PC-3 (cell line): Measurements from ENCODE around the gene ZNFX1.

Source experiments
- CTCF ChIP-seq: fragments of 300-600 bp; sonication (generic); conservative IDR thresholded peaks from 2 replicates; pipeline ENCODE4 v1.5.1; 2017; ENCODE audit warnings: antibody characterized with exemption, low read depth, mild to moderate bottlenecking, low read length
- EZH2 ChIP-seq: fragments of 300-600 bp; sonication (generic); IDR thresholded peaks from one replicate; pipeline ENCODE4 v1.6.1; 2017; ENCODE audit warnings: antibody characterized with exemption, mild to moderate bottlenecking, low read length; ENCODE audit not compliant: unreplicated experiment
- EZH2phosphoT487 ChIP-seq: fragments of 300-600 bp; sonication (generic); IDR thresholded peaks from 2 replicates; pipeline ENCODE4 v1.6.1; 2018; ENCODE audit warnings: mild to moderate bottlenecking, antibody characterized with exemption, low read length, borderline replicate concordance

- TF ChIP-seq CTCF: no peak
- TF ChIP-seq EZH2: no peak
- TF ChIP-seq EZH2phosphoT487: no peak
Observed at GRCh38 chr20:49229381-49229780, 48.5 kb downstream of the ZNFX1 start.
